ENCODE measurements around the gene KLHL8.
"Not testable (repeated sequence)": the region's sequence is repeated elsewhere in the genome, so short reads cannot be mapped to it uniquely, and the experiment has no call there.

- not testable (repeated sequence) for TF ChIP-seq CTCF, POLR2A (IDR thresholded peaks at IDR 0.05)
Measured at GRCh38 chr4:87217235-87217763, 3.1 kb downstream of the KLHL8 start.
